Pancreas (tissue), 10 donors: ENCODE measurements around the gene FAT1. TPM values are rescaled to one million over a fixed set of nuclear protein-coding genes. Genes with fewer than 3 reads are reported as not detected.

Source experiments
- ATAC-seq, 4 donors: fragments of 200-7000 bp; cut with Tn5 transposase; one replicate each; pipeline versions ENCODE4 v1.8.0 to v1.9.1; 2020; ENCODE audit warnings: mild to moderate bottlenecking in 4 of 4, moderate library complexity in 4 of 4
- DNase-seq, 6 donors: peaks; one replicate each; pipeline ENCODE4 v3.0.0-alpha.2; 2020
- FAIRE-seq: peaks from 2 replicates; lab custom pipeline; 2012; peaks lifted over from hg19 to GRCh38; lab: Jason Lieb, UNC
- H3K27ac ChIP-seq, 4 donors: fragments of 200-600 bp; sonication (generic); 1 replicate in 3 of 4; 2 replicates in 1 of 4; pipeline versions ENCODE4 v1.5.0 to v1.8.0; 2020
- H3K27me3 ChIP-seq, 4 donors: fragments of 200-600 bp; one replicate each; pipeline ENCODE4 v1.8.0; 2021
- H3K36me3 ChIP-seq, 3 donors: fragments of 200-600 bp; sonication (generic) in 1 of 3; one replicate each; pipeline versions ENCODE4 v1.5.0 to v1.8.0; 2020 to 2021
- H3K4me1 ChIP-seq, 3 donors: fragments of 200-600 bp; one replicate each; pipeline ENCODE4 v1.8.0; 2021
- H3K4me3 ChIP-seq, 4 donors: fragments of 200-600 bp; sonication (generic) in 2 of 4; one replicate each; pipeline versions ENCODE4 v1.5.0 to v1.8.0; 2020 to 2021
- H3K9me3 ChIP-seq, 4 donors: fragments of 200-600 bp; one replicate each; pipeline ENCODE4 v1.8.0; 2021
- WGBS, 2 donors: extraction: QIAGEN DNeasy Blood & Tissue Kit; methylation state at CpG; one replicate each; pipeline ENCODE4 v1.1.7; 2013; 5-methylcytosine and 5-hydroxymethylcytosine counted together
- intact Hi-C, 3 donors: fragments of 100-400 bp; cut with DNase I; formaldehyde crosslinking; loops; one replicate each; pipeline versions ENCODE4 v1.11.1 to v1.14.2; 2022
- polyA plus RNA-seq, 2 donors: library from polyadenylated mRNA; stranded (reverse); fragments of 200-250 nt; gene quantifications; one replicate each; pipeline ENCODE4 v1.2.3, GENCODE V29; 2013
- total RNA-seq, 6 donors: library from RNA; stranded (reverse); fragmentation: NEBNext Ultra II Directional in 4 of 6; extraction: Animal tissue kit (Norgen Biotek cat#: 25700) in 4 of 6; gene quantifications; one replicate each; pipeline versions ENCODE4 v1.2.1 to v1.2.4, GENCODE V29; 2021 to 2023
- TF ChIP-seq, protein P1 (sequence below), 4 donors: fragments of 200-600 bp; sonication (generic) in 3 of 4; IDR thresholded peaks; one replicate each; pipeline versions ENCODE4 v1.5.0 to v1.8.0; 2021; ENCODE audit warnings: antibody characterized with exemption in 4 of 4
- donor health status: healthy with polysubstance abuse.
- donor health status: DM: no; HTN: no; CAD: no; lungs with moderate emphysema.
- donor health status: DM: no; HTN: no; CAD: no.
- donor health status: control.
- donor health status: control.
- donor health status: Bipolar disorder and iron deficiency.
- donor health status: DM: yes; HTN: yes; CAD: no.
- donor health status: DM: no; HTN: no; CAD: no.
- donor health status: DM: no; HTN: no; CAD: no.
- donor health status: DM: yes; HTN: yes; CAD: no.

Gene FAT1
- total and polyA plus RNA-seq, 8 donors = 16.9 to 91.6 (median 59.3) TPM

GRCh38 chr4:186698028-186698427, 25.6 kb downstream of the FAT1 start:
- Histone ChIP-seq H3K4me3 (no peak overlapping the region), H3K9me3 (no peaks in the 10 kb centered on the region), H3K36me3 (no peaks in the 10 kb centered on the region), H3K4me1 (peaks cover 3 to 43% (median 5%) of the 10 kb centered on the region in 3 donors), H3K27ac (no peak overlapping the region), H3K27me3 (no peaks in the 10 kb centered on the region)
- FAIRE-seq = no peak
- ATAC-seq = no peak
- WGBS, 2 donors = 79 to 80% methylated on average over 12 of the region's 12 CpGs
- TF ChIP-seq, protein P1, sequence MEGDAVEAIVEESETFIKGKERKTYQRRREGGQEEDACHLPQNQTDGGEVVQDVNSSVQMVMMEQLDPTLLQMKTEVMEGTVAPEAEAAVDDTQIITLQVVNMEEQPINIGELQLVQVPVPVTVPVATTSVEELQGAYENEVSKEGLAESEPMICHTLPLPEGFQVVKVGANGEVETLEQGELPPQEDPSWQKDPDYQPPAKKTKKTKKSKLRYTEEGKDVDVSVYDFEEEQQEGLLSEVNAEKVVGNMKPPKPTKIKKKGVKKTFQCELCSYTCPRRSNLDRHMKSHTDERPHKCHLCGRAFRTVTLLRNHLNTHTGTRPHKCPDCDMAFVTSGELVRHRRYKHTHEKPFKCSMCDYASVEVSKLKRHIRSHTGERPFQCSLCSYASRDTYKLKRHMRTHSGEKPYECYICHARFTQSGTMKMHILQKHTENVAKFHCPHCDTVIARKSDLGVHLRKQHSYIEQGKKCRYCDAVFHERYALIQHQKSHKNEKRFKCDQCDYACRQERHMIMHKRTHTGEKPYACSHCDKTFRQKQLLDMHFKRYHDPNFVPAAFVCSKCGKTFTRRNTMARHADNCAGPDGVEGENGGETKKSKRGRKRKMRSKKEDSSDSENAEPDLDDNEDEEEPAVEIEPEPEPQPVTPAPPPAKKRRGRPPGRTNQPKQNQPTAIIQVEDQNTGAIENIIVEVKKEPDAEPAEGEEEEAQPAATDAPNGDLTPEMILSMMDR (IDR thresholded peaks at IDR 0.05) = no peak
- intact Hi-C loops = no loop called here
- no peak for DNase-seq

- ATAC-seq = no peak
- no peak for FAIRE-seq
- TF ChIP-seq, protein P1 (IDR thresholded peaks at IDR 0.05) = no peak
- Histone ChIP-seq H3K4me1 (peaks cover 3 to 30% (median 6%) of the 10 kb centered on the region in 3 donors), H3K27ac (peak overlapping the region in 1 of 4 donors; percentile 17), H3K9me3 (no peaks in the 10 kb centered on the region), H3K27me3 (no peaks in the 10 kb centered on the region), H3K4me3 (no peak overlapping the region), H3K36me3 (no peaks in the 10 kb centered on the region)
- intact Hi-C loops = no loop called here
- WGBS, 2 donors = 22 to 32% methylated on average over 4 of the region's 4 CpGs
- DNase-seq = no peak
These were observed 28.3 kb downstream of the FAT1 start for GRCh38 chr4:186695392-186695791.

DNA sequence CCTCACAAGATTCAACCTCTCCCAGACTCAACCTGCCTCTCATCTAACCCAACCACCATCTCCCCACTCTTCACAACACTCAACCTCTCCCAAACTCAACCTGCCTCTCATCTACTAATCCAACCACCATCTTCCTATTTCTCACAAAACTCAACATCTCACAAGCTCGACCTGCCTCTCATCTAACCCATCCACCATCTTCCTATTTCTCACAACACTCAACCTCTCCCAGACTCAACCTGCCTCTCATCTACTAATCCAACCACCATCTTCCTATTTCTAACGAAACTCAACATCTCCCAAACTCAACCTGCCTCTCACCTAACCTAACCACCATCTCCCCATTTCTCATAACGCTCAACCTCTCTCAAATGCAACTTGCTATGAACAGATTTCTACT, 29.8 kb downstream of the FAT1 start:
- no peak overlapping the region for H3K4me3 ChIP-seq
- no peaks in the 10 kb centered on the region for H3K27me3 ChIP-seq
- ATAC-seq = no peak
- H3K36me3 ChIP-seq = no peaks in the 10 kb centered on the region
- TF ChIP-seq, protein P1 (IDR thresholded peaks at IDR 0.05) = no peak
- H3K9me3 ChIP-seq = no peaks in the 10 kb centered on the region
- FAIRE-seq = no peak
- peak overlapping the region in 2 of 4 donors; percentile 27 to 38 for H3K27ac ChIP-seq
- H3K4me1 ChIP-seq = peaks cover 3 to 27% (median 6%) of the 10 kb centered on the region in 3 donors
- WGBS, 2 donors = 95 to 96% methylated on average over 3 of the region's 3 CpGs
- intact Hi-C loops = no loop called here
- DNase-seq = no peak

DNA sequence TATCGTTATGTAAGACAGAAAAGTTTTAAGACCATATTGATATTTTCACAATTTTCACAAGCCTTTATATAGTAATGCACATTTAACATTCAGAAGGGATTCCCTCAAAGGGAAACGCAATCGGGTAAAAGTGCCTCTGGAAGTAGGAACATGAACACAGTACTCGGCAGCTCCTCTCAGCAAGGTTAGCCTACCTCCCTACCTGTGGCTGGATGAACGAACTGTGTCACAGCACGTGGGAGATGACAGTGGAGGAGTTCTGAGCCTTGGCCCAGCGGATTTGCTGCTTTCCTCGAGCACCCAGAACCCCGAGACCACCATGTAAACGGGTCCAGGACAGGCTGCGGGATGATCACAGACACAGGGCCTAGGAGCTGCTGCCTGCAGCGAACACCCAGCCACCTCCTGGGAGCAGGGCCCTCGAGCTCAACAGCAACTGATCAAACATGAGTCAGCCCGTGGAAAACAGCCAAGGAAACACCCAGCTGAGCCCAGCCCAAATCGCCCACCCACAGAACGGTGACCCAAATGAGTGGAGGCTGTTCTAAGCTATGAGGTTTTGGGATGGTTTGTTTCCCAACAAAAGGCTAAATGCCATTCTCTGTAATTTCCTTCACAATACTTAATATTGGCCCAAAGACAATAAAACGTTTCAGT, 30.4 kb downstream of the FAT1 start:
- FAIRE-seq (no peak), ATAC-seq (peak; percentile 79 to 87 (median 84)), DNase-seq (peak; percentile 63 to 79 (median 70))
- Histone ChIP-seq H3K27ac (peak overlapping the region in 2 of 4 donors; percentile 27 to 38), H3K27me3 (no peaks in the 10 kb centered on the region), H3K36me3 (no peaks in the 10 kb centered on the region), H3K9me3 (no peaks in the 10 kb centered on the region), H3K4me3 (no peak overlapping the region), H3K4me1 (peaks cover 3 to 25% (median 7%) of the 10 kb centered on the region in 3 donors)
- TF ChIP-seq, protein P1 (IDR thresholded peaks at IDR 0.05) = no peak
- 32 to 41% methylated on average over 17 of the region's 17 CpGs for WGBS, 2 donors
- intact Hi-C loops = no loop called here

DNA sequence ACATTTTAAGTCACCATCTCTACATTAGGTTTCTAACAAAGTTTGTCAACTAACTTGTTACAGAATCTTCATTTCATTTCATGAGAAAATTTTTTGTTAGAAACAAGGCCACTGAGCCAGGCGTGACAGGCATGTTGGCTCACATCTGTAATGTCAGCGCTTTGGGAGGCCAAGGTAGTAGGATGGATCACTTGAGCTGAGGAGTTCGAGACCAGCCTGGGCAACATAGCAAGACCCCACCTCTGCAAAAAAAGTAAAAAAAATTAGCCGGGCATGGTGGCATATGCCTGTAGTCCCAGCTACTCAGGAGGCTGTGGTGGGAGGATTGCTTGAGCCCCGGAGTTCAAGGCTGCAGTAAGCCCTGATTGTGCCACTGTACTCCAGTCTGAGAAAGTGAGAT, 32.3 kb downstream of the FAT1 start:
- H3K9me3 ChIP-seq = no peaks in the 10 kb centered on the region
- no peak overlapping the region for H3K4me3 ChIP-seq
- ATAC-seq (no peak), DNase-seq (no peak), FAIRE-seq (no peak)
- WGBS, 2 donors = 92 to 93% methylated on average over 5 of the region's 5 CpGs
- intact Hi-C loops = no loop called here
- H3K36me3 ChIP-seq = no peaks in the 10 kb centered on the region
- H3K4me1 ChIP-seq = peaks cover 3 to 33% (median 17%) of the 10 kb centered on the region in 3 donors
- TF ChIP-seq, protein P1 (IDR thresholded peaks at IDR 0.05) = no peak
- no peak overlapping the region for H3K27ac ChIP-seq
- no peaks in the 10 kb centered on the region for H3K27me3 ChIP-seq
